Osteocyte (in vitro differentiated cells): Measurements from ENCODE around the gene ETNK2. TPM values are rescaled to one million over a fixed set of nuclear protein-coding genes. Genes with fewer than 3 reads are reported as not detected.

Experiments used
- DNase-seq: peaks from one replicate; pipeline ENCODE4 v3.0.0; 2021; ENCODE audit warnings: mixed read lengths; ENCODE audit not compliant: unreplicated experiment; ENCODE audit errors: extremely low spot score
- H3K27ac Mint-ChIP-seq: one replicate; pipeline ENCODE4 v1.8.0; 2021; ENCODE audit warnings: mild to moderate bottlenecking, mixed read lengths; ENCODE audit not compliant: unreplicated experiment
- H3K27me3 Mint-ChIP-seq: one replicate; pipeline ENCODE4 v1.8.0; 2021; ENCODE audit warnings: mixed read lengths; ENCODE audit not compliant: unreplicated experiment
- H3K36me3 Mint-ChIP-seq: one replicate; pipeline ENCODE4 v1.8.0; 2021; ENCODE audit warnings: mixed read lengths; ENCODE audit not compliant: unreplicated experiment
- H3K4me1 Mint-ChIP-seq: one replicate; pipeline ENCODE4 v1.8.0; 2021; ENCODE audit warnings: mixed read lengths; ENCODE audit not compliant: unreplicated experiment
- H3K4me3 Mint-ChIP-seq: one replicate; pipeline ENCODE4 v1.8.0; 2021; ENCODE audit warnings: mild to moderate bottlenecking, moderate library complexity, mixed read lengths; ENCODE audit not compliant: unreplicated experiment
- H3K9me3 Mint-ChIP-seq: one replicate; pipeline ENCODE4 v1.8.0; 2021; ENCODE audit warnings: mixed read lengths; ENCODE audit not compliant: unreplicated experiment
- CTCF ChIP-seq: fragments of 200-600 bp; sonication (generic); IDR thresholded peaks from 2 replicates; pipeline ENCODE4 v1.5.0; 2021; ENCODE audit warnings: antibody characterized with exemption, mild to moderate bottlenecking, moderate library complexity
- total RNA-seq: library from RNA; stranded (reverse); gene quantifications from 2 replicates; pipeline ENCODE4 v1.2.1, GENCODE V29; 2021

Gene ETNK2
- total RNA-seq, 1 donor from 2014 or later: 15.4 TPM

- H3K9me3 Mint-ChIP-seq: no peaks in the 10 kb centered on the region
- no peak overlapping the region for H3K4me3 Mint-ChIP-seq
- H3K27ac Mint-ChIP-seq: no peak overlapping the region
- H3K36me3 Mint-ChIP-seq: peaks cover 12% of the 10 kb centered on the region
- no peak for TF ChIP-seq CTCF
- no peaks in the 10 kb centered on the region for H3K4me1 Mint-ChIP-seq
- DNase-seq: no peak
- no peaks in the 10 kb centered on the region for H3K27me3 Mint-ChIP-seq
Measured at GRCh38 chr1:204141131-204141530, 10.7 kb downstream of the ETNK2 start.

GRCh38 chr1:204139952-204140351, 11.9 kb downstream of the ETNK2 start:
- H3K9me3 Mint-ChIP-seq: no peaks in the 10 kb centered on the region
- no peaks in the 10 kb centered on the region for H3K27me3 Mint-ChIP-seq
- no peak for DNase-seq
- peaks cover 15% of the 10 kb centered on the region for H3K36me3 Mint-ChIP-seq
- H3K4me3 Mint-ChIP-seq: no peak overlapping the region
- no peaks in the 10 kb centered on the region for H3K4me1 Mint-ChIP-seq
- H3K27ac Mint-ChIP-seq: no peak overlapping the region
- TF ChIP-seq CTCF: no peak

DNA sequence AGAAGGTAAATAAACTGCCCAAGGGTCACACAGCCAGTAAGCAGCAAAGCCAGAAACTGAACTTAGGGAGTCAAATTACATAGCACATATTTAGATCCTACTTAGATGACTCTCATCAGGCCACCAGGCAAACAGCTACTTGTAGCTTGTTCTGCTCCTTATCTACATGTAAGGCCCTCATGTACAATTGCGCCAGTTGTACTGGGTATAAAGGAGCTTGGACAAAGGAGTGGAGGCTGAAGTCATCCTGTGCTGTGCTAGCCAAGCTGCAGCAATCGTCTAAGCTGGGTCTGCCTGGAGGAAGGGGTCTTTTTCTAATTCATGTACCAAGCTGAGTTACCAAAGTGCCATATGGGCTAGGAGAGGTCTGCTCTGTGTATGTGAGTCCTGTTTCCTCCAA, 12.8 kb downstream of the ETNK2 start:
- H3K4me3 Mint-ChIP-seq: no peak overlapping the region
- no peak for TF ChIP-seq CTCF
- H3K4me1 Mint-ChIP-seq: no peaks in the 10 kb centered on the region
- DNase-seq: no peak
- H3K36me3 Mint-ChIP-seq: peaks cover 15% of the 10 kb centered on the region
- H3K9me3 Mint-ChIP-seq: no peaks in the 10 kb centered on the region
- no peaks in the 10 kb centered on the region for H3K27me3 Mint-ChIP-seq
- no peak overlapping the region for H3K27ac Mint-ChIP-seq

DNA sequence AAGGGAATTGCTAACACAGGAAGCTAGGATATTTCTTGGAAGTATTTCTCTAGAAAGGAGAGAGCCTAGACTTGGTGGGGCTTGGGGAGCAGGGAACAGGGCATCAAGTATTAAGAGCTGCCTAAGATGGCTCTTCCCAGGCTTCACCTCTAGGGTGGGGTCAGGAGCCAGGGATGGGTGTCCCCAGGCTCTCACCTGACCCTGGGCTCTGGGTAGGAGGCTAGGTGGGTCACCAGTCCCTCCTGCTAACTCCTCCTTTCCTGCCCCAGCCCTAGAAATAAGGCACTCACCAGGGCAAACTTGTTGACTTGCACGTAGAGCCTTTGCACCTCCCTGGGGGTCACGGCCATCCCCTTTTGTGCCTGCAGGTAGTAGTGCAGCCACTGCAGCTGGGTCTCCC, 15.0 kb downstream of the ETNK2 start:
- Mint-ChIP-seq H3K4me1 (peaks cover 1% of the 10 kb centered on the region), H3K9me3 (no peaks in the 10 kb centered on the region), H3K27ac (no peak overlapping the region), H3K36me3 (peaks cover 15% of the 10 kb centered on the region), H3K4me3 (no peak overlapping the region), H3K27me3 (no peaks in the 10 kb centered on the region)
- no peak for TF ChIP-seq CTCF
- DNase-seq: no peak

DNA sequence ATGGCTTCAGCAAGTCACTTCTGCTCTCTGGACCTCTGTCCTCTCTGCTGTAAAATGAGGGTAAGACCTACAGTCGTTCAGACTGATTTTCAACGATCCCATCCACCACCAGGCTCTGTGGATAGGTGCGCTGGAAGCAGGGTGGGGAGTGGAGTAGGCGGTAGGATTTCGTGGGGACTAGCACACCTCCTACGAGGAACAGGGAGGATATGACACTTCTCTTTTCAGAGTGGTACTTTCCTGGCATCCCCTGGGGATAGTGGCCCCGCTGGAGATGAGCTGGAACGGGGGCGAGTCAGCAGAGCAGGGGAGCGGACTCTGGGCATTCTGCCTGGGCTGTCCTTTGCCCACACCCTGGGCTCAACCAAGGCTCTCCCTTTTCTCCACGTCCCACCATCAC, 17.7 kb downstream of the ETNK2 start:
- Mint-ChIP-seq H3K27me3 (no peaks in the 10 kb centered on the region), H3K27ac (no peak overlapping the region), H3K9me3 (no peaks in the 10 kb centered on the region), H3K4me3 (no peak overlapping the region), H3K4me1 (peaks cover 23% of the 10 kb centered on the region), H3K36me3 (peaks cover 6% of the 10 kb centered on the region)
- no peak for DNase-seq
- no peak for TF ChIP-seq CTCF
